OCI-LY1 (cell line): Measurements from ENCODE around the gene CLDND2.

ENCODE experiments used
- EZH2 ChIP-seq: fragments of 200-600 bp; sonication (generic), shearing (Covaris generic); IDR thresholded peaks from 2 replicates; pipeline ENCODE4 v1.8.0; 2017; ENCODE audit warnings: borderline replicate concordance, mixed run types, mild to moderate bottlenecking, antibody characterized with exemption, low read length, moderate library complexity, mixed read lengths
- TF ChIP-seq, protein P1 (sequence below): fragments of 200-600 bp; sonication (generic), shearing (Covaris generic); IDR thresholded peaks from 2 replicates; pipeline ENCODE4 v1.5.1; 2017; ENCODE audit warnings: mild to moderate bottlenecking, antibody characterized with exemption, low read length, moderate library complexity, mixed read lengths

DNA sequence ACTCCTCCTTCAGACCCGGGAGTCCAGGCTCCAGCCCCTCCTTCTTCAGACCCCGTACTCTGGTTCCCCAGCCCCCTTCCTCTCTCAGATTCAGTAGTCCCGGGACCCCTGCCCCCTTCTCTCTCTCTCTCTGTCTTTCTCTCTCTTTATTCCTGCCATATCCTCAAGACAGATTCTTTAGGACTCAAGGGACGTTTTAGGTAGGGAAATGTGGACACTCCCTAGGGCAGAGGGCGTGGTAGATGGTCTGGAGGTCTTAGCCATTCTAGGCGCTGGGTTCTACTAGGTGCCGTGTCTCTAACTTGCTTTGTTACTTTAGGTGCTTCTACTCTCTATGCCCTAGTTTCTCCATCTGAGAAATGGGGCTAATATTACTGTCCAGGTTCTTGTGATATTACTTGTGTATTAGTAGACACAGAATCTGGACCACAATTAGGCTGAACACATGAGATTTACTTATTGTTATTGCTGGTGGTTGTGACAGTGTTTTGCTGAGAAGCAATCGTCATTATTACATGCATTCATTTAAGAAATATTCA lies 22.3 kb upstream of the CLDND2 start:
- TF ChIP-seq, protein P1, sequence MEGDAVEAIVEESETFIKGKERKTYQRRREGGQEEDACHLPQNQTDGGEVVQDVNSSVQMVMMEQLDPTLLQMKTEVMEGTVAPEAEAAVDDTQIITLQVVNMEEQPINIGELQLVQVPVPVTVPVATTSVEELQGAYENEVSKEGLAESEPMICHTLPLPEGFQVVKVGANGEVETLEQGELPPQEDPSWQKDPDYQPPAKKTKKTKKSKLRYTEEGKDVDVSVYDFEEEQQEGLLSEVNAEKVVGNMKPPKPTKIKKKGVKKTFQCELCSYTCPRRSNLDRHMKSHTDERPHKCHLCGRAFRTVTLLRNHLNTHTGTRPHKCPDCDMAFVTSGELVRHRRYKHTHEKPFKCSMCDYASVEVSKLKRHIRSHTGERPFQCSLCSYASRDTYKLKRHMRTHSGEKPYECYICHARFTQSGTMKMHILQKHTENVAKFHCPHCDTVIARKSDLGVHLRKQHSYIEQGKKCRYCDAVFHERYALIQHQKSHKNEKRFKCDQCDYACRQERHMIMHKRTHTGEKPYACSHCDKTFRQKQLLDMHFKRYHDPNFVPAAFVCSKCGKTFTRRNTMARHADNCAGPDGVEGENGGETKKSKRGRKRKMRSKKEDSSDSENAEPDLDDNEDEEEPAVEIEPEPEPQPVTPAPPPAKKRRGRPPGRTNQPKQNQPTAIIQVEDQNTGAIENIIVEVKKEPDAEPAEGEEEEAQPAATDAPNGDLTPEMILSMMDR = no peak
- TF ChIP-seq EZH2 = no peak
